Measurements from ENCODE around the gene NAB1.
A peak's percentile ranks its signal among the peaks of the same experiment; 100 is the strongest.
"Not testable (repeated sequence)": the region's sequence is repeated elsewhere in the genome, so short reads cannot be mapped to it uniquely, and the experiment has no call there.

Gene NAB1

DNA sequence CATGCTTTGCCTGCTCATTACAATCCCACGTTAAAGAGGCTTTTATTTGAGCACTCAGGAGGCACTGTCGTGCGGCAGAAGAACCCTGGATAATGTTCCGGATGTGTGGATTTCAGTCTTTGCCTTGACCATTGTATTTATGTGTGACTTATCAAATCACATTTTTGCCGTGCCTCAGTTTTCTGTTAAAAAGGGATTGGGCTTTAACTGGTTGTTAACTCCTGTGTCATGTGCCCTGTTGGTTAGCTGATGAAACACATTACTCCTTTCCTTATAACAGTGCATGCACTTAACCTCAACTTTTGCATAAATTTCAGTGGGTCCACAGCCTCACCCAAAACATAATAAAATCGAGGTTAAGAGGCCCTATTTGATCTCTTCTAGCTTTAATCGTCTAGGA, 52.7 kb downstream of the NAB1 start:
- TF ChIP-seq, protein P1, sequence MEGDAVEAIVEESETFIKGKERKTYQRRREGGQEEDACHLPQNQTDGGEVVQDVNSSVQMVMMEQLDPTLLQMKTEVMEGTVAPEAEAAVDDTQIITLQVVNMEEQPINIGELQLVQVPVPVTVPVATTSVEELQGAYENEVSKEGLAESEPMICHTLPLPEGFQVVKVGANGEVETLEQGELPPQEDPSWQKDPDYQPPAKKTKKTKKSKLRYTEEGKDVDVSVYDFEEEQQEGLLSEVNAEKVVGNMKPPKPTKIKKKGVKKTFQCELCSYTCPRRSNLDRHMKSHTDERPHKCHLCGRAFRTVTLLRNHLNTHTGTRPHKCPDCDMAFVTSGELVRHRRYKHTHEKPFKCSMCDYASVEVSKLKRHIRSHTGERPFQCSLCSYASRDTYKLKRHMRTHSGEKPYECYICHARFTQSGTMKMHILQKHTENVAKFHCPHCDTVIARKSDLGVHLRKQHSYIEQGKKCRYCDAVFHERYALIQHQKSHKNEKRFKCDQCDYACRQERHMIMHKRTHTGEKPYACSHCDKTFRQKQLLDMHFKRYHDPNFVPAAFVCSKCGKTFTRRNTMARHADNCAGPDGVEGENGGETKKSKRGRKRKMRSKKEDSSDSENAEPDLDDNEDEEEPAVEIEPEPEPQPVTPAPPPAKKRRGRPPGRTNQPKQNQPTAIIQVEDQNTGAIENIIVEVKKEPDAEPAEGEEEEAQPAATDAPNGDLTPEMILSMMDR (IDR thresholded peaks at IDR 0.05; ENCODE audit: low read depth, low read length) = no peak
- H3K4me3 ChIP-seq (ENCODE audit: low read depth, low read length) = no peak overlapping the region

DNA sequence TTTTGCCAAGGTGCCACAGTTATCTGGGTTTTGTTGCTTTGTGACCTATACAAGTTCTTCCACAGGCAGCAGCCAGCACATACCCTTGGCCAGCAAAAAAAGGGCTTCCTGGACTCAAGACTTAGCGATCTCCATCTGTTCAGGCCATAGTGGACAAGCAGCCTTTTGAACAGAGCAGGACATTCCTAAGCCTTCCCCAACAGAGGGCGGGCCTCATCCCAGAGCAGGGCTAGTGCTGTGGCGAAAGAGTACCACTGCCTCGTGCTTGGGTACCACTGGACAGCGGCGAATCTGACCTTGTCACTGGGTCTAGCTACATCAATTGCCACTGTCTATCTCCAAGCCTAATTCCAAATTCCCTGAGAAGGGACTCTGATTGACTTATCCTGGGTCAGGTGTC, 56.4 kb downstream of the NAB1 start:
- in situ Hi-C loops (cut with HindIII; ENCODE audit: low sequenced_read_pairs) = no loop called here
- TF ChIP-seq, protein P1 (IDR thresholded peaks at IDR 0.05; ENCODE audit: low read depth, low read length) = no peak
- no peak overlapping the region for H3K4me3 ChIP-seq (ENCODE audit: low read depth, low read length)
- DNase-seq (ENCODE audit: low read depth, low spot score) = no peak

More for the DNA sequence above, 52.7 kb downstream of the NAB1 start:
- in situ Hi-C loops (cut with HindIII; ENCODE audit: low sequenced_read_pairs) = no loop called here
- DNase-seq (ENCODE audit: low read depth, low spot score) = no peak

DNA sequence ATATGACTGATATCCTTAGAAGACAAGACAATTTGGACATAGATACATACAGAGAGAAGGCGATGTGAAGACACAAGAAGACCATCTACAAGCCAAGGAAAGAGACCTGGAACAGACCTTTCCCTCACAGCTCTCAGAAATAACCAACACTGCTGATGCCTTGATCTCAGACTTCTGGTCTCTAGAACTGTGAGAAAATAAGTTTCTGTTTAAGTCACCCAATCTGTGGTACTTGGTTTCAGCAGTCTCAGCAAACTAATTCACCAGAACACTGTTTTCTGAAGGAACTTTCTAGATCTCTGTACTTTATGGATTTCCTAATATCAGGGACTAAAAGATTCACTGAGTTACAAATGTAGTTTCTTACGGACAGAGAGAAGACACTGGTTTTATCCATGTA, 58.8 kb downstream of the NAB1 start:
- no peak overlapping the region for H3K4me3 ChIP-seq (ENCODE audit: low read depth, low read length)
- in situ Hi-C loops (cut with HindIII; ENCODE audit: low sequenced_read_pairs) = no loop called here
- TF ChIP-seq, protein P1 (IDR thresholded peaks at IDR 0.05; ENCODE audit: low read depth, low read length) = no peak
- DNase-seq (ENCODE audit: low read depth, low spot score) = no peak

DNA sequence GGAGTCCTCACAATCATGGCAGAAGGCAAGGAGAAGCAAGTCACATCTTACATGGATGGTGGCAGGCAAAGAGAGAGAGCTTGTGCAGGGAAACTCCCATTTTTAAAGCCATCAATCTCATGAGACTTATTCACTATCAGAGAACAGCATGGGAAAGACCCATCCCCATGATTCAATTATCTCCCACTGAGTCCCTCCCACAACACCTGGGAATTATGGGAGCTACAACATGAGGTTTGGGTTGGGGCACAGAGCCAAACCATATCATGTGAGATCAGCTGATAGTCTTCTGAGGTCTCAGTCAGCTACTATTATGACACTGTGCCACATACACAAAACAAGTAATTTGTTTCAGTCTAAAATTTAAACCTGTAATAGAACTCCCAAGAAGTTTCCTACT, 59.8 kb downstream of the NAB1 start:
- H3K4me3 ChIP-seq (ENCODE audit: low read depth, low read length); in situ Hi-C loops (cut with HindIII; ENCODE audit: low sequenced_read_pairs); DNase-seq (ENCODE audit: low read depth, low spot score): not testable (repeated sequence)

DNA sequence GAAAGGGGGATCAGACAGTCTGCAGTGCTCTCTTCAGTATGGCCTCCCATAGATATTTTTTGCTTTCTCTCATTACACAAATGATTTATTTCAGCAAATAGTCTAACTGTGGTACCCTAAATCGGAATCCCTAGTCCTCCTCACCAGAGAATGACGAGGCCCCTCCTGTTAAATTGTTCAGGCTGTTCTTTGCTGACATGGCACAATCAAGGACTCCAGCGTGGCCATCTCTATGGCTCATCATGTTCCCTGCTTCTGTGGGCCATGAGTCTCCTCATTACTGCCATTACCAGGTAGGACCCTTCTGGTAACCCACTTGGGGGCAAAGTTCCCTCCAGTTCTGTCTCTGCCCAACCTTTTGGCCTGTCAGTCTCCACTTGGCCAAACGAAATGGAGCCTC, 62.2 kb downstream of the NAB1 start:
- in situ Hi-C loops (cut with HindIII; ENCODE audit: low sequenced_read_pairs) = no loop called here
- DNase-seq (ENCODE audit: low read depth, low spot score) = no peak
- TF ChIP-seq, protein P1 (IDR thresholded peaks at IDR 0.05; ENCODE audit: low read depth, low read length) = no peak
- H3K4me3 ChIP-seq (ENCODE audit: low read depth, low read length) = no peak overlapping the region

DNA sequence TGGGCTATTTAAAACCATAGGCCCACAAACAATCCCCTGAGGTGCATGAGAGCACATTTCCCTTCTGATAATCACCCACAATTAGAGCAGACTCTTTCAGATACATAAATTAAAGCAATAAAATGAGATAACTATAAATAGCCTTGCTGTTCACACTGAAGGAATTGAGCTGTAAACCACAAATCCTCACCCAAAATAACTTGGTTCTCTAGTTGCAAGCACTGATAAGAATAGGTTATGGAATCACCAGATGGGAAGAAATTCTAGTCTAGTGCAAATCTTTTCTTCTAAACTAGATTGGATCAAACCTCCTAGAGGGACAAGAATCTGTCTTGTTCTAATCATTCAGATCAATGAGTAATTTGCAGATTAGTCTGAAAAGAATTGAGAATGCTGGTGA, 64.6 kb downstream of the NAB1 start:
- no peak overlapping the region for H3K4me3 ChIP-seq (ENCODE audit: low read depth, low read length)
- no peak for DNase-seq (ENCODE audit: low read depth, low spot score)
- in situ Hi-C loops (cut with HindIII; ENCODE audit: low sequenced_read_pairs) = no loop called here
- TF ChIP-seq, protein P1 (IDR thresholded peaks at IDR 0.05; ENCODE audit: low read depth, low read length) = no peak

DNA sequence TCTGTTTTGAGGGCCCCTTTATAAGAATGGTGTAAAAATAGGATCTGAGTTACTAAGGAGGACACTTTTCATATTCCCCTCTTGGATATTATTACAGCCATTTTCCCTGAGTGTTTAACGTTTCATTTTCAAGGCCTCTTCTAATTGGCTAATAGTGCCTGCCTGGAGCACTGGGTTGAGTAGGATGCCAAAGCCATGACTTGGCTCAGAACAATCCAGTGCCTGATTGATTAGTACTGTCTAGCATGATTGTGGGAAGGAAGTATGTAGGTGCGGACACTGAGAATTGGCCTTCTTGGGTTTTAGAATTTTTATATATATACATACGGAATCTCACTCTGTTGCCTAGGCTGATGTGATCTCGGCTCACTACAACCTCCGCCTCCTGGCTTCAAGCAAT, 66.1 kb downstream of the NAB1 start:
- TF ChIP-seq, protein P1 (IDR thresholded peaks at IDR 0.05; ENCODE audit: low read depth, low read length) = no peak
- in situ Hi-C loops (cut with HindIII; ENCODE audit: low sequenced_read_pairs) = no loop called here
- H3K4me3 ChIP-seq (ENCODE audit: low read depth, low read length) = no peak overlapping the region
- peak; percentile 22 for DNase-seq (ENCODE audit: low read depth, low spot score)

Measured in astrocyte of the spinal cord (primary cell).